NT2/D1 (cell line): ENCODE results near the gene GNG10.

Experiments used
- YY1 ChIP-seq: IDR thresholded peaks from 2 replicates; pipeline ENCODE4 v1.6.1; 2011; ENCODE audit not compliant: insufficient read length, insufficient read depth
- ZNF274 ChIP-seq: IDR thresholded peaks from 2 replicates; pipeline ENCODE4 v1.6.1; 2011; ENCODE audit warnings: mild to moderate bottlenecking, low read depth, low read length

- TF ChIP-seq ZNF274 (no peak), YY1 (no peak)
These were observed 15.6 kb upstream of the GNG10 start for GRCh38 chr9:111645806-111646205.
